Suprapubic skin (tissue), 4 donors: ENCODE data around the gene PTGES. TPM values are rescaled to one million over a fixed set of nuclear protein-coding genes. Genes with fewer than 3 reads are reported as not detected.
"Not testable (repeated sequence)": the region's sequence is repeated elsewhere in the genome, so short reads cannot be mapped to it uniquely, and the experiment has no call there.

ENCODE experiments used
- DNase-seq, 2 donors: peaks; one replicate each; pipeline ENCODE4 v3.0.0-alpha.2; 2019; ENCODE audit warnings: low spot score in 2 of 2
- H3K27ac ChIP-seq: fragments of 200-600 bp; sonication (generic); one replicate; pipeline ENCODE4 v1.5.1; 2019
- H3K27me3 ChIP-seq: fragments of 200-600 bp; sonication (generic); one replicate; pipeline ENCODE4 v1.5.1; 2019
- H3K36me3 ChIP-seq: fragments of 200-600 bp; sonication (generic); one replicate; pipeline ENCODE4 v1.5.1; 2019
- H3K4me1 ChIP-seq: fragments of 200-600 bp; sonication (generic); one replicate; pipeline ENCODE4 v1.5.1; 2019
- H3K4me3 ChIP-seq: fragments of 200-600 bp; sonication (generic); one replicate; pipeline ENCODE4 v1.5.1; 2019; ENCODE audit warnings: mild to moderate bottlenecking
- H3K9me3 ChIP-seq: fragments of 200-600 bp; sonication (generic); one replicate; pipeline ENCODE4 v1.5.1; 2019
- EP300 ChIP-seq: sonication (generic); formaldehyde crosslinking; IDR thresholded peaks from one replicate; pipeline ENCODE4 v1.6.1; 2017; ENCODE audit warnings: antibody characterized with exemption
- POLR2A ChIP-seq, 2 donors: fragments of 450-650 bp; IDR thresholded peaks; one replicate each; pipeline ENCODE4 v1.6.1; 2017; ENCODE audit warnings: antibody characterized with exemption in 2 of 2, mild to moderate bottlenecking in 2 of 2, moderate library complexity in 2 of 2
- POLR2AphosphoS5 ChIP-seq, 3 donors: sonication (generic); formaldehyde crosslinking; IDR thresholded peaks; one replicate each; pipeline ENCODE4 v1.6.1; 2017; ENCODE audit warnings: antibody characterized with exemption in 3 of 3
- WGBS: methylation state at CpG from one replicate; pipeline ENCODE4 v1.1.5; 2018; 5-methylcytosine and 5-hydroxymethylcytosine counted together
- total RNA-seq, 4 donors: library from RNA; depleted of rRNA; stranded (reverse); fragments of >200 nt; gene quantifications; one replicate each; pipeline ENCODE4 v1.1.0, GENCODE V29; 2016
- TF ChIP-seq, protein P1 (sequence below), 2 donors: fragments of 200-600 bp in 1 of 2; fragments of 450-650 bp in 1 of 2; sonication (generic) in 1 of 2; IDR thresholded peaks; one replicate each; pipeline ENCODE4 v1.5.1; 2016 to 2019; ENCODE audit warnings: antibody characterized with exemption in 2 of 2, mild to moderate bottlenecking in 1 of 2, moderate library complexity in 1 of 2

PTGES gene
- total RNA-seq, 4 donors from 2014 or later, result 21.8 to 38.8 (median 24.0) TPM

GRCh38 chr9:129762370-129762984, 9.6 kb upstream of the PTGES start:
- peak overlapping the region; percentile 82 for H3K27ac ChIP-seq
- not testable (repeated sequence) for H3K27me3 ChIP-seq, H3K36me3 ChIP-seq, H3K9me3 ChIP-seq, H3K4me3 ChIP-seq
- WGBS, result 33% methylated on average over 13 of the region's 13 CpGs
- peaks cover 23% of the 10 kb centered on the region for H3K4me1 ChIP-seq
- DNase-seq, result peak in 1 of 2 donors; percentile 80
- TF ChIP-seq POLR2AphosphoS5 (IDR thresholded peaks at IDR 0.05), result peak in 1 of 3 donors; percentile 46

GRCh38 chr9:129761901-129762369, 9.1 kb upstream of the PTGES start:
- Histone ChIP-seq H3K27ac (peak overlapping the region; percentile 82), H3K9me3 (no peaks in the 10 kb centered on the region), H3K4me1 (peaks cover 23% of the 10 kb centered on the region), H3K27me3 (no peaks in the 10 kb centered on the region), H3K4me3 (no peak overlapping the region), H3K36me3 (no peaks in the 10 kb centered on the region)
- no peak for TF ChIP-seq POLR2AphosphoS5 (IDR thresholded peaks at IDR 0.05)
- TF ChIP-seq, protein P1, sequence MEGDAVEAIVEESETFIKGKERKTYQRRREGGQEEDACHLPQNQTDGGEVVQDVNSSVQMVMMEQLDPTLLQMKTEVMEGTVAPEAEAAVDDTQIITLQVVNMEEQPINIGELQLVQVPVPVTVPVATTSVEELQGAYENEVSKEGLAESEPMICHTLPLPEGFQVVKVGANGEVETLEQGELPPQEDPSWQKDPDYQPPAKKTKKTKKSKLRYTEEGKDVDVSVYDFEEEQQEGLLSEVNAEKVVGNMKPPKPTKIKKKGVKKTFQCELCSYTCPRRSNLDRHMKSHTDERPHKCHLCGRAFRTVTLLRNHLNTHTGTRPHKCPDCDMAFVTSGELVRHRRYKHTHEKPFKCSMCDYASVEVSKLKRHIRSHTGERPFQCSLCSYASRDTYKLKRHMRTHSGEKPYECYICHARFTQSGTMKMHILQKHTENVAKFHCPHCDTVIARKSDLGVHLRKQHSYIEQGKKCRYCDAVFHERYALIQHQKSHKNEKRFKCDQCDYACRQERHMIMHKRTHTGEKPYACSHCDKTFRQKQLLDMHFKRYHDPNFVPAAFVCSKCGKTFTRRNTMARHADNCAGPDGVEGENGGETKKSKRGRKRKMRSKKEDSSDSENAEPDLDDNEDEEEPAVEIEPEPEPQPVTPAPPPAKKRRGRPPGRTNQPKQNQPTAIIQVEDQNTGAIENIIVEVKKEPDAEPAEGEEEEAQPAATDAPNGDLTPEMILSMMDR (IDR thresholded peaks at IDR 0.05), result no peak
- no peak for TF ChIP-seq EP300
- no peak for TF ChIP-seq POLR2A (IDR thresholded peaks at IDR 0.05)
- WGBS, result 21% methylated on average over 4 of the region's 6 CpGs
- peak in 1 of 2 donors; percentile 69 for DNase-seq

DNA sequence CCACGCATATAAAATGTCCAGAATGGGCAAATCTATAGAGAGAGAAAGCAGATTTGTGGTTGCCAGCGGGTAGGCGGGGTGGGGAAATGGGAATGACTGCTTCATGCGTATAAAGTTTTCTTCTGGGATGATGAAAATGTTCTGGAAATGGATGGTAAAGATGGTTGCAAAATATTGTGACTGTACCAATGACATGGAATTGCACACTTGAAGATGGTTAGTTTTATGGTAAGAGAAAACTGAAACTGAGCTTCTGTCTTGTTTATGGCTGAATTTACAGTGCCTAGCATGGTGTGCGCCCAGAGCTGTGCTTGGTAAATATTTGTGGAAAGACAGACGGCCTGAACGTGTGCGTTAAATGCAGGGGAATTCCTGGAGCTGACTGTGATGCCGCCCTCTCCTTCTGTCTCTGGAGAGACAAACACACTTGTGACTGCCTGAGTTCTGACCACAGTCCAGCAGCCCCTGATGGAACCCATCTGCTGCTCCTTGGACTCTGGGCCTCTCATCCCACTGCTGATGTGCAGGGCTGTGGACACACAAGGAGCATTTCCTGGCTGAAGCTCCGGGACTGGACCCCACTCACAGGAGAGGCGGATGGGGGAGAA, 8.6 kb upstream of the PTGES start:
- no peaks in the 10 kb centered on the region for H3K27me3 ChIP-seq
- no peaks in the 10 kb centered on the region for H3K9me3 ChIP-seq
- no peaks in the 10 kb centered on the region for H3K36me3 ChIP-seq
- TF ChIP-seq POLR2AphosphoS5 (IDR thresholded peaks at IDR 0.05) (no peak), POLR2A (IDR thresholded peaks at IDR 0.05) (no peak), EP300 (no peak)
- TF ChIP-seq, protein P1 (IDR thresholded peaks at IDR 0.05), result no peak
- peak in 1 of 2 donors; percentile 66 for DNase-seq
- 72% methylated on average over 11 of the region's 11 CpGs for WGBS
- H3K4me3 ChIP-seq, result no peak overlapping the region
- peaks cover 23% of the 10 kb centered on the region for H3K4me1 ChIP-seq
- H3K27ac ChIP-seq, result peak overlapping the region; percentile 82

DNA sequence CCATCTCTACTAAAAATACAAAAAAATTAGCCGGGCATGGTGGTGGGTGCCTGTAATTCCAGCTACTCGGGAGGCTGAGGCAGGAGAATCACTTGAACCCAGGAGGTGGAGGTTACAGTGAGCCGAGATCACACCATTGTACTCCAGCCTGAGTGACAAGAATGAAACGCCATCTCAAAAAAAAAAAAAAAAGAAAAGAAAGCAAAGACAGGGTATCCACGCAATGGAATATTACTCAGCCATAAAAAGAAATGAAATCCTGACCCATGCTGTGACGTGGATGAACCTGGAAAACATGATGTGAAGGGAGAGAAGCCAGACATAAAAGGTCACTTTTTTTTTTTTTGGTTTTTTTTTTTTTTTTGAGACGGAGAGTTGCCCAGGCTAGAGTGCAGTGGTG, 7.9 kb upstream of the PTGES start:
- H3K27ac ChIP-seq, result peak overlapping the region; percentile 82

DNA sequence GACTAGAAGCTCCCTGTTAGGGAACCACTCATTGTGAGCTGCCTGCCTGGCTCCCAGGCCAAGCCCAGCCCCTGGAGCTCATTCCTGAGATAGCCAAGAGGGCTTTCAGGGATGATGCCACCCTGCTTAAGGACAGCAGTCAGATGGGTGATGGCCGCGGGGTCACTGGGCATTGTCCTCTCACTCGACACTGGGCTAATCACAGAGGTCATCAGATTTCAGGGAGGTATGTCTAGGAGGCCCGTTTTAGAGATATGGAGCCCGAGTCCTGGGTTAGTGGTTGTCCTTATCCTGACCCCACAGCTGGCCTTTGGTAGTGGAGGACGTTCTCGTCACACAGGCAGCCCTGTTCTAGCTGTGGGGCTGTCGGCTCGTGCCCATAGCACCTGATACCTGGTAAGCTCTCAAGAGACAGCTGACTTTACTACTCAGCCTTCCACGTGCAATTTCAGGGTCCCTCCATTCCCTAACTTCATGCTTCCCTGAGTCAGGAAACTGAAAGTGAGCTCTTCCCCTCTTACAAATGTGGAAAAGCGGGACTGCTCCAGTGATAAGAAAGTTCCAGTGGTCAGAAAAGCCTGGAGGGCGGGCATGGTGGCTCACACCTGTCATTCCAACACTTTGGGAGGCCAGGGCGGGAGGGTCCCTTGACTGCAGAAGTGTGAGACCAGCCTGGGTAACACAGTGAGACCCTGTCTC, 7.1 kb upstream of the PTGES start:
- no peaks in the 10 kb centered on the region for H3K9me3 ChIP-seq
- no peaks in the 10 kb centered on the region for H3K36me3 ChIP-seq
- 87% methylated on average over 13 of the region's 13 CpGs for WGBS
- DNase-seq, result no peak
- H3K4me3 ChIP-seq, result no peak overlapping the region
- H3K4me1 ChIP-seq, result peaks cover 23% of the 10 kb centered on the region
- no peaks in the 10 kb centered on the region for H3K27me3 ChIP-seq
- TF ChIP-seq POLR2A (IDR thresholded peaks at IDR 0.05) (no peak), EP300 (no peak), POLR2AphosphoS5 (IDR thresholded peaks at IDR 0.05) (no peak)
- TF ChIP-seq, protein P1 (IDR thresholded peaks at IDR 0.05), result no peak
- no peak overlapping the region for H3K27ac ChIP-seq

More for the DNA sequence above, 7.9 kb upstream of the PTGES start:
- H3K27me3 ChIP-seq, DNase-seq, H3K9me3 ChIP-seq, H3K36me3 ChIP-seq, H3K4me3 ChIP-seq: not testable (repeated sequence)
- peaks cover 23% of the 10 kb centered on the region for H3K4me1 ChIP-seq
- WGBS, result 84% methylated on average over 7 of the region's 7 CpGs

GRCh38 chr9:129759319-129759718, 6.5 kb upstream of the PTGES start:
- TF ChIP-seq, protein P1 (IDR thresholded peaks at IDR 0.05), result no peak
- TF ChIP-seq POLR2AphosphoS5 (IDR thresholded peaks at IDR 0.05), result no peak
- no peak for TF ChIP-seq EP300
- TF ChIP-seq POLR2A (IDR thresholded peaks at IDR 0.05), result no peak
- WGBS, result 69% methylated on average over 4 of the region's 4 CpGs
- H3K27me3 ChIP-seq, result no peaks in the 10 kb centered on the region
- H3K4me3 ChIP-seq, result no peak overlapping the region
- no peak for DNase-seq
- H3K36me3 ChIP-seq, result no peaks in the 10 kb centered on the region
- H3K9me3 ChIP-seq, result no peaks in the 10 kb centered on the region
- peaks cover 23% of the 10 kb centered on the region for H3K4me1 ChIP-seq
- no peak overlapping the region for H3K27ac ChIP-seq
